ENCODE data around the gene EBF4.
A peak's percentile ranks its signal among the peaks of the same experiment; 100 is the strongest.

The EBF4 gene, protein sequence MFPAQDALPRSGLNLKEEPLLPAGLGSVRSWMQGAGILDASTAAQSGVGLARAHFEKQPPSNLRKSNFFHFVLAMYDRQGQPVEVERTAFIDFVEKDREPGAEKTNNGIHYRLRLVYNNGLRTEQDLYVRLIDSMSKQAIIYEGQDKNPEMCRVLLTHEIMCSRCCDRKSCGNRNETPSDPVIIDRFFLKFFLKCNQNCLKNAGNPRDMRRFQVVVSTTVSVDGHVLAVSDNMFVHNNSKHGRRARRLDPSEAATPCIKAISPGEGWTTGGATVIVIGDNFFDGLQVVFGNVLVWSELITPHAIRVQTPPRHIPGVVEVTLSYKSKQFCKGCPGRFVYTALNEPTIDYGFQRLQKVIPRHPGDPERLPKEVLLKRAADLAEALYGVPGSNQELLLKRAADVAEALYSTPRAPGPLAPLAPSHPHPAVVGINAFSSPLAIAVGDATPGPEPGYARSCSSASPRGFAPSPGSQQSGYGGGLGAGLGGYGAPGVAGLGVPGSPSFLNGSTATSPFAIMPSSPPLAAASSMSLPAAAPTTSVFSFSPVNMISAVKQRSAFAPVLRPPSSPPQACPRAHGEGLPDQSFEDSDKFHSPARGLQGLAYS

DNA sequence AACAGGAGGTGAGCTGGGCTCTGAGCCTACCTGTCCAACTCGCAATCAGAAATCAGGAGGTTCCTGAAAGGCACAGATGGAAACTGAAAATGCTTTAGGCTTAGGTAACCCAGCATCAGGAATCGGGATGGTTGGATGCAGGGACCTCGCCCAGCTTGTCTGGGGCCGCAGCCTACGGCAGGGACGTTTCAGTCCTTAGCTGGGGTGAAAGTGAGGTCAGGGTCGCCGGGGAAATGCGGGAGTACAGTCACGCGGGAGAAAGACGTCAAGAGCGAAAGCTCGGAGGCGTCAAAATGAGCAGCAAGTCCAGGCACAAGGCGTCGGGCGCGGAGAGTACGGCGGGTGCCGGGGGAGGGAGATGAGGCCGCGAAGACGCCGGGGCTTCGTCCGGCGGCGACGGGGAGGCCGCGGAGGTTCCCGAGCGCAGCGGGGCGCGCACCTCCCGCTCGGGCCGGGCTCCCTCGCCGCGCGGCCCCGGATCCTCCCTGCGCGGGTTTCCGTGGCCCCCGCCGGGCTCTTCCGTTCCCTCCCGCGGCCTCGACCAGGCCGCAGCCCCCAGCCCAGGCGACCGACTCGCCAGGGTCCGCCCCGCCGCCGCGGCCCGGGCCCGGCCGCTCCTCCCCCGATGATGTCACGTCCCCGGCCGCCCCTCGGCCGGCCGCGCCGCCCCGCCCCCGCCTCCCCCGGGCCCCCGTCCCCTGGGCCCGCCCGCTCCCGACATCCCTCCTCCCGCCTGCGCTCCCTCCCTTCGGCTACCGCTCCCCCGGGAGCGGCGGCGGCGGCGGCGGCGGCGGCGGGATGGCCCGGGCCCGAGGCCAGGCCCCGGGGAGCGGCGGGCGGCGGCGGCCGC, at the start of gene EBF4:
TSS of gene EBF4 (plus strand) at position 745 of the 850 bp plus-strand sequence. CDS start 866 bp downstream, outside the sequence.
- DNase-seq (ENCODE audit: low spot score): peak; percentile 47

DNA sequence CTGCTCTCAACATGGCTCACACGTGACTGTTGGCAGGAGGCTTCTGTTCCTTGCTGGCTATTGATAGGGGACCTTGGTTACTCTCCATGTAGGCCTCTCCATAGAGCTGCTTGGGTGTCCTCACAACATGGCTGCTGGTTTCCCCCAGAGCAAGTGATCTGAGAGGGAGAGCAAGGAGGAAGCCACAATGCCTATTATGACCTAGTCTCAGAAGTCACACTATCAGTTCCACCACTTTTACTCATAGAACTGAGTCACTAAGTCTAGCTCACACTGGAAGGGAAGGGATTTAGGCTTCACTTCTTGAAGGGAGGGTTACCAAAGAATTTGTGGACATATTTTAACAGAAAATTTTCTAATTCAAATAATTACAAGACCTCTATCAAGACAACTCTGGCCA, 48.9 kb upstream of the EBF4 start:
- no peak for DNase-seq (ENCODE audit: low spot score)

DNA sequence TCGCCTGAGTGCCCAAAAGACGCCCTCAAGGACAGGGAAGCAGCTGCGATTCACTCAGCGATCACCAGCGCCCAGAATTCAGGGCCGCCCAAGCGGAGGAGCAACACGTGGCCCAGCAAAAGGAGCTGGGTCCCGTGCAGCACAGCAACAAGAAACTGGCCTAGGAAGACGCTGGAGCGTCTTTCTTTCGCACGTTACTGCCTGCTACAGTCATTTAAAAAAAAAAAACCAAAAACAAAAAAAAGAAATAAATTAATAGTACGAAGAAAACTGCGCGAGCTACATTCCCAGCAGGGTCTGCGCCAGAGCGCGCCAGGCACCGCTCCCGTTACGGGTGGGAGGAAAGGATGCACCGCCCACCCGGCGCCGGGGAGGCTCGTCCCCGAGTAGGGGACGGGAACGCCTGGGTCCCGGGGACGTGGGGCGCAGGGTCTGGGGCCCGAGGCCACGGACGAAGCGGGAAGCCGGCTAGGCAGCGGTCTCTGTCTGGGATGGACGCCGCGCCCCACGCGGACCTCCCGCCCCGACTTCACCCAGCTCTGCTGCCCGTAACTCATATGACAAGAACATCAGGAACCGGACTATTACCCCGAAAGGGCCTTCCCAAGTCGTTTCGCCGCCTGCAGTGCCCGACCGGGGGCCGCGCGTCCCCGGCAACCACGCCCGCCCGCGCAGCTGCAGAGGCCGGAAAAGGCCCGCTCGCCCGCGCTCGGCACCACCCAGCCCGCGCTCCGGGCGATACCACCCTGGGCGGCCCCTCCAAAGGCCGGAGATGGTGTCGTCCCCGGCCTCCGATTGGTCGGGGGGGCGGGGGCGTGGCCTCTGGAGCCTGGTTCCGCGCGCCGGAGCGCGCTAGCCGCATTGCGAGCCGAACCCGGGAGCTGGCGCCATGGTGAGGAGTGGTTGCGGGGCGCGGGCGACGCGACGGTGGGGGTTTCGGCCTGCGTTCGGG, 40.5 kb upstream of the EBF4 start, which contains the start of gene NOP56:
TSS of gene NOP56 (plus strand) at position 861 of the 952 bp plus-strand sequence. CDS start at position 890, 29 bp downstream.
- DNase-seq (ENCODE audit: low spot score): peak; percentile 96

DNA sequence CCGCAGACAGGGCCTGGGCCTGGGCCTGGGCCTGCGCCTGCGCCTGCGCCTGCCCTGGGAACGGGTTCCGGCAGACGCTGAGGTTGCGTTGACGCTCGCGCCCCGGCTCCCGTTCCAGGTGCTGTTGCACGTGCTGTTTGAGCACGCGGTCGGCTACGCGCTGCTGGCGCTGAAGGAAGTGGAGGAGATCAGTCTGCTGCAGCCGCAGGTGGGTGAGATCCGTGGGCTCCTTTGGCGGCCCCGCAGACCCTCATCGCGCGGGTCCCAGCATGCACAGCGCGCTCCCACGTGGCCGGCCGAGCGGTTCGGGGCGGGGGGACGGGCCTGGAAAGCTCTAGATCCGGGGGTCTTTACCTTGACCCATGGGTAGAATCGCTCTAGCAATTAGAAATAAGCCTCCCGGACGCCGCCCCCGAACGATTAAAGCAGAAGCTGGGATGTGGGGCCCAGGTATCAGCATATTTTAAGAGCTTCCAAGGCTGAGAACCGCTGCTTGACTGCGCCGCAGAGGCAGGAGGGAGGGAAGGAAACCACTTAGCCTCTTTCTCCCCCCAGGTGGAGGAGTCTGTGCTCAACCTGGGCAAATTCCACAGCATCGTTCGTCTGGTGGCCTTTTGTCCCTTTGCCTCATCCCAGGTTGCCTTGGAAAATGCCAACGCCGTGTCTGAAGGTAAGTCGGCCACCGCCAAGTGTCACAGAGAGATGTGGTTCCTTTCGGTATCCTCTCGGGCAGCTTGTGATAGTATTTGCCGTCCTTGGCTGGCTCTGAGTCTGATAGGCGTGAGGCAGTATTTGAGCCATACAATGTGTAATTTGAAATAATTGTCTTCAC, 39.6 kb upstream of the EBF4 start:
- DNase-seq (ENCODE audit: low spot score): no peak

DNA sequence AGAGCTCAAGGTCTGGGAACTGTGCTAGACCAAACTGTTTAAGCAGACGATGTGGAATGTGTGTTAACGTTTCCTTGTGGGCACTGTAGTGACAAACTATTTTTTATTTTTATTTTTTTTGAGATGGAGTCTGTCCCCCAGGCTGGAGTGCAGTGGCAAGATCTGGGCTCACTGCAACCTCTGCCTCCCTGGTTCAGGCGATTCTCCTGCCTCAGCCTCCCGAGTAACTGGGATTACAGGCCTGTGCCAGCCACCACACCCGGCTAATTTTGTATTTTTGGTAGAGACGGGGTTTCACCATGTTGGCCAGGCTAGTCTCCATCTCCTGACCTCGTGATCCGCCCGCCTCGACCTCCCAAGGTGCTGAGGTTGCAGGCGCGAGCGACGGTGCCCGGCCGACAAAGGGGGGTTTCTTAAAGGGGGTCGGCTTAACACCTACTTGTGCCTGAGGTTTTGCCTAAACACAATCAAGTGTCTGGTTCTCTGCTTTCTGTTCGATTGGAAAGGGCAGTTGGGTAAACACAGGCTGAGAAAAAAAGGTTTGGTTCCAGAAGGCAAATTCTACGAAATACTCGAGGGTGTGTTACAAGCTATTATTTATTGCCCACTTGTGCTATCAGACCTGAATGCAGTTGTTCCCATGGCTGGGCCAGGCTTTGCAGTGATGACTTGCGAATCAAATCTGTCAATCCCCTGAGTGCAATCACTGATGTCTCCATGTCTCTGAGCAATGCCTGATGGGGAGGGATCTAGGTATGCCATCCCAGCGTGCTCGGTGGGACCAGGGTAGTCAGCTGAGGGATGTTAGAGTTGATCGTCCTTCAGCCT, 38.8 kb upstream of the EBF4 start:
- no peak for DNase-seq (ENCODE audit: low spot score)

DNA sequence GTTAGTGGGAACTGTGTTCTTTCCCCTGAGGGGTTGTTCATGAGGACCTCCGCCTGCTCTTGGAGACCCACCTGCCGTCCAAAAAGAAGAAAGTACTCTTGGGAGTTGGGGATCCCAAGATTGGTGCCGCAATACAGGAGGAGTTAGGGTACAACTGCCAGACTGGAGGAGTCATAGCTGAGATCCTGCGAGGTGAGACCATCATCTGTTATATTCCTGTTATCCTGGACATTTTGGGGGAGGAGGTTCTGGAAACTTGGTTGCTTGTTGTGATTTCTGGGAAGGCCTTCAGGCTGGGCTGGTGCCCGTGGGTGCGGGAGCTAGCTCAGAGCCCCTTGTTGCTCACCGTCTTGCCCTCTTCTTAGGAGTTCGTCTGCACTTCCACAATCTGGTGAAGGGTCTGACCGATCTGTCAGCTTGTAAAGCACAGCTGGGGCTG, 38.2 kb upstream of the EBF4 start:
- DNase-seq (ENCODE audit: low spot score): no peak

DNA sequence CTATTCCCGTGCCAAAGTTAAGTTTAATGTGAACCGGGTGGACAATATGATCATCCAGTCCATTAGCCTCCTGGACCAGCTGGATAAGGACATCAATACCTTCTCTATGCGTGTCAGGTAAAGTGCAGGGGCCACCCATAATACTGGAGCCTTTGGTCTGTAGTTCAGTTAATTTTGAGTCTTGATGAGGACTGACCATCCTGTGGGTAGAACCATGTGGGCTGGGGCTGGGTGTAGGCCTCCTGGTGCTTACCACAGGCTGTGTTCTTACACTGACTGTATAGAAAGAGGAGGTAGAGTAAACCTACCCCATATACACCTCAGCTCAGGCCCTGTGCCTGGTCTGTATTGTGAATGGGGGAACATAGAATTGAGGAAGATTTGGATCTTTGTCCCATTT, 37.7 kb upstream of the EBF4 start:
- DNase-seq (ENCODE audit: low spot score): no peak

DNA sequence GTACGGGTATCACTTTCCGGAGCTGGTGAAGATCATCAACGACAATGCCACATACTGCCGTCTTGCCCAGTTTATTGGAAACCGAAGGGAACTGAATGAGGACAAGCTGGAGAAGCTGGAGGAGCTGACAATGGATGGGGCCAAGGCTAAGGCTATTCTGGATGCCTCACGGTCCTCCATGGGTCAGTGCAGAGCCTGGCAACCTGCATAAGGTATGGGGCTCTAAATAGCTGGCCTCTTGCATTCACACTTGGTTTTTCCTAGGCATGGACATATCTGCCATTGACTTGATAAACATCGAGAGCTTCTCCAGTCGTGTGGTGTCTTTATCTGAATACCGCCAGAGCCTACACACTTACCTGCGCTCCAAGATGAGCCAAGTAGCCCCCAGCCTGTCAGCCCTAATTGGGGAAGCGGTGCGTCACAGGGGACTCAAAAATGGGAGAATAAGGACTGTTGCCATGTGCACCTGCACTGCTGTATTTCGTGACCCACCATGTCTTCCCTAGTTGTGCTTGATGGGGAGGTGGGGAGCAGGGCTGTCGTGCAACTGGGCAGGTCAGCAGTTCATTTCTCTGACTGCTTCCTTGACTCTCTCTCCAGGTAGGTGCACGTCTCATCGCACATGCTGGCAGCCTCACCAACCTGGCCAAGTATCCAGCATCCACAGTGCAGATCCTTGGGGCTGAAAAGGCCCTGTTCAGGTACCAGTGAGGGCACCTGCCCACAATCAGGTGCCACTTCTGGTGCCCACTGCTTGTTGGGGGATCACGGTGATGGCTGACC, 37.1 kb upstream of the EBF4 start:
- no peak for DNase-seq (ENCODE audit: low spot score)

DNA sequence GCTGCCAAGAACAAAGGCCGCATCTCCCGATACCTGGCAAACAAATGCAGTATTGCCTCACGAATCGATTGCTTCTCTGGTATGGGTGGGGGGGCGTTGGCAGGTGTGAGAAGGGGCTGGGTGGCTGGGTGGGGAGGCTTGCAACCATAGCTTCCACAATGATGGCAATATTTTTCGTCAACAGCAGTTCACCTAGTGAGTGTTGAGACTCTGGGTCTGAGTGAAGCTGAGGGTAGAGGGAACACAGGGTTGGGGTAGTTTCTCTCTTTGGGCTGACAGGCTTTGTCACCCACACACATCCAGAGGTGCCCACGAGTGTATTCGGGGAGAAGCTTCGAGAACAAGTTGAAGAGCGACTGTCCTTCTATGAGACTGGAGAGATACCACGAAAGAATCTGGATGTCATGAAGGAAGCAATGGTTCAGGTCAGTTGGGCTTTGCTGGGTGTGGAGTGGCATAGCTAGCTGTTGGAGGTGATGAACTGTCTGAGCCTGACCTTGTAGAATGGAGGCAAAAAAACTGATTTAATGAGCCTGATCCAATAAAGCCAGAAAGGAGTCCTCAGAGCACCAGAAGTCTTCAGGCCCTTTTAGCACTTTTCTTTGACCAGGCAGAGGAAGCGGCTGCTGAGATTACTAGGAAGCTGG, 36.0 kb upstream of the EBF4 start:
- DNase-seq (ENCODE audit: low spot score): no peak

DNA sequence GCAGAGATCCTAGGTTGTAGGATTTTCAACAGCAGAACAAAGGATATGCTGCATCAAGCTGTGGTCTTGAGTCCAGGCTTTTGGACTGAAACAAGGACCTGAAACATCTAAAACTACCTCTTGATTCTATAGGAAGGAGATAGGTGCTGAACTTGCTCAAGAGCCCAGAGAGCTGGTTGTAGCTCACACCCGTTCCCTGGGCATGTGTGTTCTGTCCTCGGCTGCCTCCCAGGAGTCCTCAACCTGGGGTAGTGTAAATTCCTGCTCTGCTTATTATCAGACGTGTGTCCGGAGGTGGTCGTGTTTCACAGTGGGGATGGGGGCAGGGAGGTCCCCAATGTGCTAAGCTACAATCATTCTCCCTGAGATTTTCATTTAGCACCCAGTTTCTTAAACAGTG, 35.3 kb upstream of the EBF4 start:
- no peak for DNase-seq (ENCODE audit: low spot score)

DNA sequence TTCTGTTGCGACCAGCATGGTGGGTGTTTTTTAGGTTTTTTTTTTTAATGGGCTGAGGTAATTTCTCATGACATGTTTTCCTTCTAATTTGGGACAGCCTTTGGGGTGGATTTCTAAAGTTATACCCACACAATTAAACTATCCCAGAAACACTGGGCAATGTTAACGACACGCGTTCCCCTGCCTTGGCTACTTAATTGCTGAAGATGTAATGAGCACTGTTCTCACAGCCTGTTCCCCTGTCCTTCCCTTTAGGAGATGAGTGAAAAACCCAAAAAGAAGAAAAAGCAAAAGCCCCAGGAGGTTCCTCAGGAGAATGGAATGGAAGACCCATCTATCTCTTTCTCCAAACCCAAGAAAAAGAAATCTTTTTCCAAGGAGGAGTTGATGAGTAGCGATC, 34.9 kb upstream of the EBF4 start:
- DNase-seq (ENCODE audit: low spot score): no peak

DNA sequence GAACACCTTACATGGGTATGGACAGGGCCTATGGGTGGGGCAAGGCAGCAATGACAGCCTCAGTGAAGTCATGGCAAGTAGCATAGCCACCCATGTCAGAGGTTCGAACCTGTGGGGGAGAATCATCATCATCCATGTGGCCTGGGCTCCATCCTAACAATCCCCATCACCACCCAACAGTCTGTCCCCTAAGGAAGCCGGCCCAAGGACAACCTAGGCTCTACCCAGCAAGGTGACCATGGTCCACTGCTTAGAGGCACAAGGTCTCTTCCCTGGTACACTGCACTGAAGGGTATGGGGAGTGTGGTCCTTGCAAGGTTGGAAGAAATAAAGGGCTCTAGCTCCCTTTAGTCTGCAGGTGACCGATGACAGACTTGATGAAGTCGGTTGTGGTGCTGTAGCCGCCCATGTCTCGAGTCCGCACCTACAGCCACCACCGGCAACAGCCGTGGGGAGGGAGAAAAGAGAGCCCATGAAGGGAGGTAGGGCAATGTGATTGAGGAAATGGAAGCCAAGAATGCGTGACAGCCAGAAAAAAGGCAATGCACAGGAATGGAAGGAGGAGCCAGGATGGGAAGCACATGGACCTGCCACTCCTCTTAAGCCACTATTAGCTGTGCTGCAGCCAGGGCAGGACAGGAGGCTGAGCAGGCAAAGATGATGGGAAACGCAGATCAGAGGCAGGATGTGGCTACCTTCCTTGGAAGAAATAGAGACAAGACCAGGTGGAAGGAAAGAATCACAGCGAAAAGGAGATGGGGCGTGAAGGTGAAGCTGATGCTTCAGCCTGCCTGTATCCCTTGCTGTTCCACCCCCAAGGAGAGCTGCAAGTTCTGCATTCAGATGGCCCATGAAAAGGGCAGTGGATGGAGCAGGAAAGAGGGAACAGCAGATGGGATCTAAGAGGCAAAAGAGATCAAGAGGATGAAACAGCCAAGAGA, 33.9 kb upstream of the EBF4 start:
- DNase-seq (ENCODE audit: low spot score): peak; percentile 51

DNA sequence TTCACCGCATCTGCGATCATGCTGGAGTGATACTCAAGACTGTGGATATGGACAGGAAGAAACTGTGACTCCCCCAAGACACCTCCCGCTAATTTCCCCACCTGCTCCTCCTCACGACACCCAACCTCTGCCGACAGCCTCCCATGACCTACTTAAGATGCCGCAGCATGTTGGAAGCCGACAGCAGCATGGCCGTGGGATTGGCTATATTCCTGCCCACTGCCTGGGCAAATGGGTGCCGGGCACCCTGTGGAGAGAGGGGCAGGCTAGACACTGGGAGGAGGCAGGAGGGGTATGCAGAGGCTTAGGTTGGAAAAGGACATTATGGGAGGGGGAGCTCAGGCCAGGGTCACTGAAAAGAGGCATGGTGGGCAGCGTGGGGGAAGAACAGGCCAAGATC, 33.0 kb upstream of the EBF4 start:
- DNase-seq (ENCODE audit: low spot score): no peak

DNA sequence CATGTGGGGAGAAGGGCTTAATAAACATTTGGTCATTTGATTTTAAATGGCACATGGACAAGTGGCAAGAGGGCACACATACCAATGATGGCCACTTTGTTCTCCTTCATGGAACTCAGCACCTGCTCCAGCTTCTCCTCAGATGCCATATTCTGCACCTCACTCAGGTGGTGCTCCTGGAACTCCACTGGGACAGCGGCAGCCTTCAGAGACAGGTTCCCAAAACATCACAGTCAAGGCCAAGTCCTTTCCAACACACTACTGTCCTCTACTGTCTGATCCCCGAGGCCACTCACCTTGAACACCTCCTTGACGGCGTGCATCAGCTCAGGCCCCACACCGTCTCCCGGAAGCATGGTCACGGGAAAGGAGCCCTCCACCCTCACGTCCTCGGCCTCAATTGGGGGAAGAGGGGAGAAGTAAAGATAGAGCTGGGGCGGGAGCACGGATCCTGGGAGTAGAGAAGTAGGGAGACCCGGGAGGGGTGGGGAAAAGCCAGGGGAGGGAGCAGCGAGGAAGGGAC, 29.2 kb upstream of the EBF4 start:
- no peak for DNase-seq (ENCODE audit: low spot score)

DNA sequence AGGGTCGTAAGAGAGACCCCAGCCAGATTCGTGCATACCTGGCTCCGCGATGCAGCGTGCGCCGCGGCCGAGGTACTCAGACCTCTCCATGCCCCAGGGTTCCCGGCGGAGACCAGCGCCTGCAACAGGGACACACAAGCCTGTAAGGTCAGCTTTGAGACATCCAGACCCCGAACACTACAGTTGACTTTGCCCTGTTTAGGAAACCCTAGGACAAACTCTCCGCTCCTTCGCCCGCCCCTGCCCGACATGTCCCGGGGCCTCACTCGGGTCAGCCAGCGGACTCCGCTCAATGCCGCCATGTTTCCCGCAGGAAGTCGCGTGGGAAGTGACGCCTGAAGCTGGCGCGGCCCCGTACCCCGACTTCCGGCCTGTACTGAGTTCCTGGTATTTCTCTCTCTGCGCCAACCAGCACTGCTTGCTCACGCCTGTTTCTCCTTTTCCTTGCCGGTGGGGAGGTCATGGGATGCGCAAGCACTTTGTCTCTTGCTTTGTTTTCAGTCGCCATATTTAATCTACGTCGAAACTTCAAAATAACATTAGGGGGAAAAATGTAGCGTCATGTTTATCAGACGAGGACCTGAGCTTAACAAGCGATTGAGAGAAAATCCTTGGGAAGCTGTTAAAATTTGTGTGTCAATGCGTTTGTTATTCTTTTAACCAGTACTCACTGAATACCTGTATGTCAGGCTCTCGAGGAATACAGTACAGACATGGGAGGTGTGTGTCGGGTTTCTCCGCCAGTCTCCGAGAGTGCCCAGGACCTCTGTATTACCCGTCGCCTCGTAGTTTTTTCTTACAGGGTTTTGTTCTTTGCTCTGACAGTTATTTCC, 28.5 kb upstream of the EBF4 start, which contains the start of gene IDH3B:
TSS of gene IDH3B (minus strand) at position 330 of the 833 bp plus-strand sequence. CDS start at position 302, 28 bp downstream.
- DNase-seq (ENCODE audit: low spot score): peak; percentile 95

DNA sequence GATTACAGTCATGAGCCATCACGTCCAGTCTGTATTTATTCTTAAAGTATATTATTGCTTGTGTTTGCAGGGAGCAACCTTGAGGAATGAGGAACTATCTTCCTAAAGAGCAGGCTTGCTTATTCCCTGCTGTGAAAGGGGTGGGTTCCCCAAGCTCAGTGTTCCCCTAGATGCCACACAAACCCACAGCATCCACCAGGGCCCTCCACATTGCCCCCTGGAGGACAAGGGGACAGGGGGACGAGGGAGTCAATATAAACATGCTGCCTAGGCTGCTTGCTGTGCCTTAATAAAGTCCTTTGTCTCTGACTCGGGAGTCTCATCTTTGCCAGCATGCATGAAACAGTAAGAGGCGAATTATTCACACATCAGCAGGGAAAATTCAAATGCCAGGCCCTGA, 20.6 kb upstream of the EBF4 start:
- no peak for DNase-seq (ENCODE audit: low spot score)
